K562 (cell line): ENCODE data around the gene HFE. TPM values are rescaled to one million over a fixed set of nuclear protein-coding genes. Genes with fewer than 3 reads are reported as not detected.

ENCODE experiments used
- ATAC-seq: fragments of 200-7000 bp; cut with Tn5 transposase; 3 replicates; pipeline ENCODE4 v1.9.1; 2020; ENCODE audit warnings: moderate library complexity
- BruUV-seq: library from RNA; stranded (reverse); fragments of 400-500 nt; replicated peaks from 2 replicates; lab custom pipeline; 2021; lab: Mats Ljungman, UMichigan
- CTCF ChIA-PET: fragments of 300-600 bp; formaldehyde crosslinking; extraction: SDS; loops from one replicate; lab custom pipeline; 2021; ENCODE audit warnings: low intra/inter-chr PET ratio; lab: Yijun Ruan, JAX
- POLR2A ChIA-PET: fragments of 300-600, 350-650 bp; sonication (Branson Sonifier 250); formaldehyde crosslinking; extraction: SDS; loops from one replicate; lab custom pipeline; 2021; ENCODE audit warnings: antibody characterized with exemption, inconsistent platforms; lab: Yijun Ruan, JAX
- DNase-seq, 4 experiments: peaks; one replicate each; pipeline versions ENCODE4 v3.0.0 to v3.0.0-alpha.2; 2011 to 2018; ENCODE audit warnings: low spot score in 3 of 4, mixed read lengths in 3 of 4; ENCODE audit errors: extremely low read depth in 1 of 4
- FAIRE-seq: peaks from 2 replicates; lab custom pipeline; 2011; peaks lifted over from hg19 to GRCh38; lab: Jason Lieb, UNC
- H2AFZ ChIP-seq: 2 replicates; pipeline ENCODE4 v1.6.0; 2011; ENCODE audit warnings: low read depth, low read length, control low read depth, inconsistent platforms
- H3K27ac ChIP-seq: fragments of 200-600 bp; 3 replicates; pipeline ENCODE4 v1.8.0; 2011; ENCODE audit warnings: low read depth, mild to moderate bottlenecking, control low read depth, inconsistent platforms, low read length, moderate library complexity, mixed read lengths; ENCODE audit errors: extremely low read depth
- H3K27me3 ChIP-seq, 2 experiments: fragments of 300-600 bp in 1 of 2; 2 replicates in 1 of 2; 3 replicates in 1 of 2; pipeline versions ENCODE4 v1.6.0 to v1.8.0; 2011; ENCODE audit warnings: inconsistent platforms in 2 of 2, low read length in 2 of 2, mild to moderate bottlenecking in 1 of 2, mixed read lengths in 1 of 2, moderate library complexity in 1 of 2; ENCODE audit not compliant: control insufficient read depth in 2 of 2, insufficient read depth in 2 of 2
- H3K36me3 ChIP-seq: fragments of 300-600 bp; 3 replicates; pipeline ENCODE4 v1.8.0; 2011; ENCODE audit warnings: mild to moderate bottlenecking, low read length, inconsistent platforms; ENCODE audit not compliant: control insufficient read depth, insufficient read depth
- H3K4me1 ChIP-seq, 2 experiments: fragments of 200-600 bp in 1 of 2; replicated peaks in 1 of 2; 2 replicates in 1 of 2; 3 replicates in 1 of 2; pipeline versions ENCODE4 v1.5.1 to v1.8.0; 2011; ENCODE audit warnings: inconsistent platforms in 2 of 2, low read length in 2 of 2, mild to moderate bottlenecking in 1 of 2, mixed read lengths in 1 of 2, moderate library complexity in 1 of 2; ENCODE audit not compliant: control insufficient read depth in 2 of 2, insufficient read depth in 2 of 2
- H3K4me2 ChIP-seq: 2 replicates; pipeline ENCODE4 v1.6.1; 2011; ENCODE audit warnings: low read length, control low read depth, inconsistent platforms, mixed read lengths; ENCODE audit not compliant: insufficient read depth
- H3K4me3 ChIP-seq: fragments of 200-600 bp; sonication (generic), shearing (Covaris generic); 2 replicates; pipeline ENCODE4 v1.5.1; 2016; ENCODE audit warnings: control low read depth, inconsistent platforms
- H3K79me2 ChIP-seq: fragments of 200-600 bp; 3 replicates; pipeline ENCODE4 v1.8.0; 2011; ENCODE audit warnings: low read length, inconsistent platforms; ENCODE audit not compliant: control insufficient read depth, insufficient read depth
- H3K9ac ChIP-seq, 2 experiments: 2 replicates each; pipeline versions ENCODE4 v1.6.0 to v1.6.1; 2011; ENCODE audit warnings: low read depth in 2 of 2, low read length in 2 of 2, control low read depth in 1 of 2, inconsistent platforms in 1 of 2, mild to moderate bottlenecking in 1 of 2, mixed read lengths in 1 of 2; ENCODE audit not compliant: insufficient read depth in 1 of 2
- H3K9me1 ChIP-seq: one replicate; pipeline ENCODE4 v1.6.0; 2011; ENCODE audit warnings: inconsistent platforms, mild to moderate bottlenecking, low read length, moderate library complexity; ENCODE audit not compliant: control insufficient read depth, insufficient read depth
- H3K9me3 ChIP-seq: replicated peaks from 2 replicates; pipeline ENCODE4 v1.5.1; 2011; ENCODE audit warnings: low read depth, low read length, inconsistent platforms; ENCODE audit not compliant: control insufficient read depth, insufficient read depth
- H4K20me1 ChIP-seq: replicated peaks from 2 replicates; pipeline ENCODE4 v1.6.1; 2011; ENCODE audit warnings: low read length, inconsistent platforms, mixed read lengths; ENCODE audit not compliant: control insufficient read depth, insufficient read depth
- CBFA2T3 ChIP-seq: fragments of 450-650 bp; IDR thresholded peaks from 2 replicates; pipeline ENCODE4 v1.6.1; 2017
- DDX20 ChIP-seq: fragments of 450-650 bp; IDR thresholded peaks from 2 replicates; pipeline ENCODE4 v1.6.1; 2016; ENCODE audit warnings: missing genetic modification characterization, low read depth, mild to moderate bottlenecking, missing compliant biosample characterization, moderate library complexity
- ESRRB ChIP-seq: fragments of 250-450 bp; sonication (Bioruptor Pico); IDR thresholded peaks from 2 replicates; pipeline ENCODE4 v1.5.0; 2020; ENCODE audit warnings: mild to moderate bottlenecking, moderate library complexity, borderline replicate concordance
- HEY1 ChIP-seq: fragments of 250-450 bp; sonication (Bioruptor Pico); IDR thresholded peaks from 2 replicates; pipeline ENCODE4 v1.5.0; 2020; ENCODE audit warnings: mild to moderate bottlenecking, moderate library complexity, borderline replicate concordance
- KDM4B ChIP-seq, 2 experiments: fragments of 450-650 bp in 1 of 2; sonication (generic) in 1 of 2; IDR thresholded peaks; 2 replicates each; pipeline ENCODE4 v1.6.1; 2016 to 2017; ENCODE audit warnings: borderline replicate concordance in 2 of 2, antibody characterized with exemption in 1 of 2, low read depth in 1 of 2, mild to moderate bottlenecking in 1 of 2
- MYBL2 ChIP-seq, 2 experiments: fragments of 450-650 bp in 1 of 2; sonication (generic) in 1 of 2; formaldehyde crosslinking in 1 of 2; IDR thresholded peaks; 2 replicates each; pipeline versions ENCODE4 v1.6.1 to v1.8.1; 2017 to 2022; ENCODE audit warnings: borderline replicate concordance in 1 of 2, inconsistent platforms in 1 of 2, low read depth in 1 of 2, mild to moderate bottlenecking in 1 of 2, missing genetic modification reagents in 1 of 2, moderate library complexity in 1 of 2
- RFX1 ChIP-seq: fragments of 450-650 bp; IDR thresholded peaks from 2 replicates; pipeline ENCODE4 v1.6.1; 2016; ENCODE audit warnings: mild to moderate bottlenecking, moderate library complexity
- RNF2 ChIP-seq: sonication (generic); IDR thresholded peaks from 2 replicates; pipeline ENCODE4 v1.6.1; 2016
- SPI1 ChIP-seq: IDR thresholded peaks from 2 replicates; pipeline ENCODE4 v1.6.1; 2011; ENCODE audit warnings: low read depth, low read length, control low read depth, borderline replicate concordance
- TBL1XR1 ChIP-seq, 2 experiments: IDR thresholded peaks; 2 replicates each; pipeline ENCODE4 v1.6.1; 2012; ENCODE audit warnings: improper control_type of control experiment in 2 of 2, low read length in 2 of 2, mild to moderate bottlenecking in 1 of 2
- TCF7L2 ChIP-seq: fragments of 150-350 bp; IDR thresholded peaks from 2 replicates; pipeline ENCODE4 v1.6.1; 2016; ENCODE audit warnings: low read depth, mild to moderate bottlenecking, low read length, moderate library complexity
- TEAD4 ChIP-seq, 2 experiments: sonication (generic) in 1 of 2; formaldehyde crosslinking in 1 of 2; IDR thresholded peaks; 2 replicates each; pipeline versions ENCODE4 v1.6.1 to v1.8.0; 2012 to 2022; ENCODE audit warnings: borderline replicate concordance in 1 of 2, inconsistent platforms in 1 of 2, low read length in 1 of 2, mild to moderate bottlenecking in 1 of 2, missing genetic modification reagents in 1 of 2
- U2AF1 ChIP-seq: fragments of 200-400 bp; formaldehyde crosslinking; optimal IDR thresholded peaks from 2 replicates; pipeline ENCODE3; 2017; ENCODE audit warnings: mild to moderate bottlenecking, low read depth, low read length, moderate library complexity
- ZC3H11A ChIP-seq: IDR thresholded peaks from 2 replicates; pipeline ENCODE4 v1.6.1; 2012; ENCODE audit warnings: low read depth, low read length, improper control_type of control experiment
- ZFPM2 ChIP-seq: fragments of 250-450 bp; sonication (Bioruptor Pico); IDR thresholded peaks from 2 replicates; pipeline ENCODE4 v1.5.1; 2022; ENCODE audit warnings: mild to moderate bottlenecking
- ZNF3 ChIP-seq: fragments of 250-450 bp; sonication (Bioruptor Pico); IDR thresholded peaks from 2 replicates; pipeline ENCODE4 v1.5.0; 2021; ENCODE audit warnings: mild to moderate bottlenecking, moderate library complexity
- ZNF707 ChIP-seq: fragments of 250-450 bp; sonication (Bioruptor Pico); conservative IDR thresholded peaks from 2 replicates; pipeline ENCODE4 v1.8.0; 2022; ENCODE audit warnings: inconsistent platforms, mild to moderate bottlenecking, moderate library complexity
- ZSCAN32 ChIP-seq: fragments of 450-650 bp; formaldehyde crosslinking; IDR thresholded peaks from 2 replicates; pipeline ENCODE4 v1.4.0; 2020; ENCODE audit warnings: mild to moderate bottlenecking, moderate library complexity
- WGBS: fragments of 100-300 bp; shearing (Covaris generic); methylation state at CpG from one replicate; pipeline ENCODE4 v1.1.6; 2016; ENCODE audit warnings: low coverage, mixed read lengths; ENCODE audit not compliant: insufficient coverage; ENCODE audit errors: missing lambda C conversion rate; 5-methylcytosine and 5-hydroxymethylcytosine counted together
- in situ Hi-C: fragments of 300-500 bp; cut with MboI; formaldehyde crosslinking; loops from 4 replicates; pipeline ENCODE4 v1.15.0; 2018; ENCODE audit warnings: inconsistent platforms, mixed read lengths
- intact Hi-C: fragments of 100-400 bp; cut with micrococcal nuclease; formaldehyde crosslinking; loops from 2 replicates; pipeline ENCODE4 v1.14.2; 2022
- polyA plus RNA-seq, 8 experiments: library from polyadenylated mRNA; depleted of rRNA in 4 of 8; stranded (reverse) in 5 of 8; unstranded in 3 of 8; fragments of >200 nt; fragmentation: Nextera tagmentation in 2 of 8; fragmentation: Illumina TruSeq in 1 of 8; extraction: Ambion mirVana in 2 of 8; extraction: Trizol in 1 of 8; gene quantifications; 2 replicates each; pipeline versions ENCODE4 v1.2.1 to v1.2.3, GENCODE V29; 2011 to 2014; ENCODE audit warnings: inconsistent platforms in 1 of 8, missing spikeins in 1 of 8
- total RNA-seq, 7 experiments: library from RNA; depleted of rRNA in 6 of 7; stranded (reverse); fragments of >200 nt in 6 of 7; fragmentation: Illumina TruSeq in 2 of 7; extraction: Trizol in 2 of 7; gene quantifications; 2 replicates each; pipeline versions ENCODE4 v1.2.1 to v1.2.3, GENCODE V29; 2011 to 2021; ENCODE audit warnings: low replicate concordance in 1 of 7
- TF ChIP-seq, protein P1 (sequence below): fragments of 450-650 bp; formaldehyde crosslinking; IDR thresholded peaks from 2 replicates; pipeline ENCODE4 v1.4.0; 2020; ENCODE audit warnings: mild to moderate bottlenecking

The HFE gene
- total and polyA plus RNA-seq, 9 of the 15 experiments (the other 6 are each of a cell fraction or from before 2014, with no cell fraction given), result 0.14 to 1.2 (median 0.76) TPM

- Histone ChIP-seq H3K79me2 (peaks cover 36% of the 10 kb centered on the region), H3K4me1 (peaks cover 7 to 29% of the 10 kb centered on the region in 2 experiments), H3K4me3 (peak overlapping the region; percentile 60), H3K9ac (peak overlapping the region; percentile 89 to 94), H2AFZ (peak overlapping the region; percentile 9; the same call in 1 of the 2 replicates), H3K9me3 (no peaks in the 10 kb centered on the region), H3K27ac (peak overlapping the region; percentile 94), H3K27me3 (no peaks in the 10 kb centered on the region), H3K9me1 (no peaks in the 10 kb centered on the region), H3K36me3 (no peaks in the 10 kb centered on the region; the same call in 2 of the 3 replicates), H3K4me2 (peak overlapping the region; percentile 99), H4K20me1 (no peaks in the 10 kb centered on the region)
- in situ Hi-C loops (no loop called here), intact Hi-C loops (loop anchor here (1.0 kb wide), 1 partner anchor 23 kb away; a partner anchor contains a TSS)
- under 1% methylated on average over 31 of the region's 31 CpGs for WGBS
- ChIA-PET POLR2A (interaction anchor here (1.0 to 23.0 kb wide), 17 partner anchors 9 to 161 kb away, joined by 3 to 597 read pairs (median 8); partner anchors contain the start of gene HFE), CTCF (interaction anchor here (1.0 to 1.2 kb wide), 2 partner anchors 23 to 29 kb away, joined by 4 to 5 read pairs; a partner anchor contains a TSS)
- DNase-seq (peak; percentile 81 to 95 (median 88)), ATAC-seq (peak; percentile 68), FAIRE-seq (peak; percentile 87)
- BruUV-seq, result no TSS peak
- TF ChIP-seq TBL1XR1 (IDR thresholded peaks at IDR 0.05; ENCODE audit: low read length in 2 of 2), result peak; percentile 27 to 82
- TF ChIP-seq ZSCAN32, result peak; percentile 88
- 0 out of 2 replicates have a peak, but pooled peaks have one; percentile 11 for TF ChIP-seq SPI1
- TF ChIP-seq RFX1, result peak; percentile 47; the same call in 1 of the 2 replicates
- no peak for TF ChIP-seq ZNF707 (CRISPR knock-in tag)
- TF ChIP-seq ZC3H11A, result 0 out of 2 replicates have a peak, but pooled peaks have one; percentile 41
- TF ChIP-seq TCF7L2, result no peak
- peak; percentile 3 for TF ChIP-seq ZNF3 (CRISPR knock-in tag)
- peak; percentile 94 for TF ChIP-seq ESRRB (CRISPR knock-in tag)
- peak; percentile 68 for TF ChIP-seq TEAD4 (IDR thresholded peaks at IDR 0.05; ENCODE audit: low read length)
- 0 out of 2 replicates have a peak, but pooled peaks have one; percentile 27 for TF ChIP-seq TEAD4 (CRISPR knock-in tag; IDR thresholded peaks at IDR 0.05; ENCODE audit: borderline replicate concordance)
- no peak for TF ChIP-seq DDX20 (tag)
- no peak for TF ChIP-seq U2AF1
- TF ChIP-seq CBFA2T3, result no peak; the same call in none of the 2 replicates
- no peak; a peak in 1 of 4 replicates for TF ChIP-seq KDM4B (IDR thresholded peaks at IDR 0.05; ENCODE audit: borderline replicate concordance in 2 of 2, low read depth in 1 of 2)
- TF ChIP-seq, protein P1, sequence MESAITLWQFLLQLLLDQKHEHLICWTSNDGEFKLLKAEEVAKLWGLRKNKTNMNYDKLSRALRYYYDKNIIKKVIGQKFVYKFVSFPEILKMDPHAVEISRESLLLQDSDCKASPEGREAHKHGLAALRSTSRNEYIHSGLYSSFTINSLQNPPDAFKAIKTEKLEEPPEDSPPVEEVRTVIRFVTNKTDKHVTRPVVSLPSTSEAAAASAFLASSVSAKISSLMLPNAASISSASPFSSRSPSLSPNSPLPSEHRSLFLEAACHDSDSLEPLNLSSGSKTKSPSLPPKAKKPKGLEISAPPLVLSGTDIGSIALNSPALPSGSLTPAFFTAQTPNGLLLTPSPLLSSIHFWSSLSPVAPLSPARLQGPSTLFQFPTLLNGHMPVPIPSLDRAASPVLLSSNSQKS, result peak; percentile 91
- TF ChIP-seq RNF2, result peak; percentile 30; the same call in 1 of the 2 replicates
- TF ChIP-seq ZFPM2 (CRISPR knock-in tag), result peak; percentile 94
- peak; percentile 83 for TF ChIP-seq MYBL2 (IDR thresholded peaks at IDR 0.05; ENCODE audit: low read depth)
- TF ChIP-seq MYBL2 (CRISPR knock-in tag; IDR thresholded peaks at IDR 0.05; ENCODE audit: borderline replicate concordance), result no peak
- TF ChIP-seq HEY1 (CRISPR knock-in tag), result peak; percentile 86; the same call in 1 of the 2 replicates
Observed at GRCh38 chr6:26054781-26055718, 32.2 kb upstream of the HFE start.
